ENCODE results near the gene HPSE2. TPM values are rescaled to one million over a fixed set of nuclear protein-coding genes. Genes with fewer than 3 reads are reported as not detected.

The HPSE2 gene
- polyA plus RNA-seq, 1 of the 3 experiments (the other 2 are of a cell fraction): not detected

DNA sequence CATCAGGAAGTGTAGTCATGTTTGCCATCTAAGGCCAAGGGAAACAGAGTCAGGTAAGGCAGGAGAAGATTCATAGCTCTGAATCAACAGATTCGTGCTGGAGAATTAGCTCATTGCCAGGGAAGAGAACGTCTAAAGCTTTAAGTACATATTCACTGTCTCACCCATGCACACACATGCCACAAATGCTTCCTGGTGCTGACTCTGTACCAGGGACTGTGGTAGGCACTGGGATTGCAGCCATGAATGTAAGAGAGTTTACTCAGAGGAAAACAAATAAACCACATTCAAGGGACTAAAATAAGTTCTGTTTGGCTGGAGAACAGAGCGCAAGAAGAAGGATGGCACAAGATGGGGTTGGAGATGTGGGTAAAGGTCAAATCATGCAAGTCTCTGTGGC, 699.1 kb downstream of the HPSE2 start:
- Histone ChIP-seq H2AFZ (ENCODE audit: low read depth) (no peak overlapping the region), H3K9me2 (no peaks in the 10 kb centered on the region), H3K9me3 (no peaks in the 10 kb centered on the region), H3K9ac (no peak overlapping the region), H3K4me1 (ENCODE audit: control insufficient read depth in 1 of 2, insufficient read depth in 2 of 2, low read depth in 1 of 2, low read length in 1 of 2) (no peaks in the 10 kb centered on the region), H3K4me3 (ENCODE audit: low read depth in 2 of 2, low read length in 1 of 2) (no peak overlapping the region; a peak in 1 of 4 replicates), H4K20me1 (ENCODE audit: insufficient read depth) (no peaks in the 10 kb centered on the region), H3K36me3 (replicated peaks in 1 of 2; ENCODE audit: control insufficient read depth in 1 of 2, insufficient read depth in 2 of 2, low read length in 1 of 2) (no peaks in the 10 kb centered on the region), H3K27me3 (ENCODE audit: insufficient read depth) (no peaks in the 10 kb centered on the region; the same call in 1 of the 2 replicates), H3K79me2 (ENCODE audit: insufficient read depth) (no peaks in the 10 kb centered on the region), H3K27ac (ENCODE audit: low read depth in 2 of 2, low read length in 1 of 2) (no peak overlapping the region), H3K4me2 (no peak overlapping the region), H3F3A (replicated peaks; ENCODE audit: insufficient read depth) (no peaks in the 10 kb centered on the region)
- no peak for TF ChIP-seq USF2 (IDR thresholded peaks at IDR 0.05; ENCODE audit: borderline replicate concordance, low read depth, low read length)
- TF ChIP-seq, protein P1, sequence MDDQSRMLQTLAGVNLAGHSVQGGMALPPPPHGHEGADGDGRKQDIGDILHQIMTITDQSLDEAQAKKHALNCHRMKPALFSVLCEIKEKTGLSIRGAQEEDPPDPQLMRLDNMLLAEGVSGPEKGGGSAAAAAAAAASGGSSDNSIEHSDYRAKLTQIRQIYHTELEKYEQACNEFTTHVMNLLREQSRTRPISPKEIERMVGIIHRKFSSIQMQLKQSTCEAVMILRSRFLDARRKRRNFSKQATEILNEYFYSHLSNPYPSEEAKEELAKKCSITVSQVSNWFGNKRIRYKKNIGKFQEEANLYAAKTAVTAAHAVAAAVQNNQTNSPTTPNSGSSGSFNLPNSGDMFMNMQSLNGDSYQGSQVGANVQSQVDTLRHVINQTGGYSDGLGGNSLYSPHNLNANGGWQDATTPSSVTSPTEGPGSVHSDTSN (IDR thresholded peaks at IDR 0.05): no peak
- no peak for TF ChIP-seq SIN3A (IDR thresholded peaks at IDR 0.05; ENCODE audit: borderline replicate concordance, low read depth, low read length)
- no peak for TF ChIP-seq JUND (IDR thresholded peaks at IDR 0.05)
- TF ChIP-seq CHD2 (IDR thresholded peaks at IDR 0.05; ENCODE audit: low read length, partially characterized antibody): no peak
- TF ChIP-seq RFX5 (IDR thresholded peaks at IDR 0.05; ENCODE audit: low read length): no peak
- no peak for TF ChIP-seq SMC3 (IDR thresholded peaks at IDR 0.05; ENCODE audit: low read depth, low read length)
- no peak for TF ChIP-seq MEF2A (IDR thresholded peaks at IDR 0.05; ENCODE audit: borderline replicate concordance, low read depth)
- TF ChIP-seq, protein P2, sequence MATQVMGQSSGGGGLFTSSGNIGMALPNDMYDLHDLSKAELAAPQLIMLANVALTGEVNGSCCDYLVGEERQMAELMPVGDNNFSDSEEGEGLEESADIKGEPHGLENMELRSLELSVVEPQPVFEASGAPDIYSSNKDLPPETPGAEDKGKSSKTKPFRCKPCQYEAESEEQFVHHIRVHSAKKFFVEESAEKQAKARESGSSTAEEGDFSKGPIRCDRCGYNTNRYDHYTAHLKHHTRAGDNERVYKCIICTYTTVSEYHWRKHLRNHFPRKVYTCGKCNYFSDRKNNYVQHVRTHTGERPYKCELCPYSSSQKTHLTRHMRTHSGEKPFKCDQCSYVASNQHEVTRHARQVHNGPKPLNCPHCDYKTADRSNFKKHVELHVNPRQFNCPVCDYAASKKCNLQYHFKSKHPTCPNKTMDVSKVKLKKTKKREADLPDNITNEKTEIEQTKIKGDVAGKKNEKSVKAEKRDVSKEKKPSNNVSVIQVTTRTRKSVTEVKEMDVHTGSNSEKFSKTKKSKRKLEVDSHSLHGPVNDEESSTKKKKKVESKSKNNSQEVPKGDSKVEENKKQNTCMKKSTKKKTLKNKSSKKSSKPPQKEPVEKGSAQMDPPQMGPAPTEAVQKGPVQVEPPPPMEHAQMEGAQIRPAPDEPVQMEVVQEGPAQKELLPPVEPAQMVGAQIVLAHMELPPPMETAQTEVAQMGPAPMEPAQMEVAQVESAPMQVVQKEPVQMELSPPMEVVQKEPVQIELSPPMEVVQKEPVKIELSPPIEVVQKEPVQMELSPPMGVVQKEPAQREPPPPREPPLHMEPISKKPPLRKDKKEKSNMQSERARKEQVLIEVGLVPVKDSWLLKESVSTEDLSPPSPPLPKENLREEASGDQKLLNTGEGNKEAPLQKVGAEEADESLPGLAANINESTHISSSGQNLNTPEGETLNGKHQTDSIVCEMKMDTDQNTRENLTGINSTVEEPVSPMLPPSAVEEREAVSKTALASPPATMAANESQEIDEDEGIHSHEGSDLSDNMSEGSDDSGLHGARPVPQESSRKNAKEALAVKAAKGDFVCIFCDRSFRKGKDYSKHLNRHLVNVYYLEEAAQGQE (IDR thresholded peaks at IDR 0.05; ENCODE audit: low read depth, low read length): no peak
- no peak for TF ChIP-seq POLR2AphosphoS5 (IDR thresholded peaks at IDR 0.05; ENCODE audit: low read depth, low read length)
- TF ChIP-seq CTCF (IDR thresholded peaks at IDR 0.05): no peak
- TF ChIP-seq FOXJ3 (CRISPR knock-in tag; IDR thresholded peaks at IDR 0.05): no peak
- no peak for DNase-seq
- WGBS (ENCODE audit: low lambda C conversion rate): 23% methylated on average over 3 of the region's 3 CpGs
- ChIA-PET POLR2A (no interaction called here), CTCF (no interaction called here)

Measured in SK-N-SH (cell line).